Stimulated activated CD8-positive, alpha-beta memory T cell treated with anti-CD3 and anti-CD28 coated beads, Interleukin-7, amount 100 ng/mL, for 48 hours (primary cell): Measurements from ENCODE around the gene MLLT11.
"Not testable (repeated sequence)": the region's sequence is repeated elsewhere in the genome, so short reads cannot be mapped to it uniquely, and the experiment has no call there.

Experiments
- DNase-seq, 2 donors: peaks; one replicate each; pipeline ENCODE4 v3.0.0-alpha.2; 2020; ENCODE audit warnings: low read depth in 1 of 2; ENCODE audit errors: extremely low read depth in 1 of 2

Gene MLLT11

DNA sequence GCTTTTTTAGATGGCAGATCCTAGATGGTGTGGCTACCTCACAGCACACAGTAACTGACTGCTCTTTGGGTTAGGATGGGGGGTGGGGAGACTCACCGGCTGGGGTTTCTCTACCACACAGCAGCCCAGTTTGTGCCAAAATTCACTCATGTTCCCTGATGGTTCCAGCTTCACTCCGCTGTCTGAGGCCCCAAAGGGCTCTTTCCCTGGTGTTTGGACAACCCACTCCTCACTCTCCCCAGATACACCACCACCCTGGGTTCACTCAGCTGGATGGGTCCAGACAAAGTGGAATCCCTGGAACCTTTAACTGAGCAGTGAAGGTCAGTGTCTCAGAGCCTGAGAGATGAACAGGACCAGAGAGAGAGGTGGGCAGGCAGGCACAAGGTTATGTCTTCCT is 4.6 kb upstream of the MLLT11 start:
- no peak for DNase-seq

DNA sequence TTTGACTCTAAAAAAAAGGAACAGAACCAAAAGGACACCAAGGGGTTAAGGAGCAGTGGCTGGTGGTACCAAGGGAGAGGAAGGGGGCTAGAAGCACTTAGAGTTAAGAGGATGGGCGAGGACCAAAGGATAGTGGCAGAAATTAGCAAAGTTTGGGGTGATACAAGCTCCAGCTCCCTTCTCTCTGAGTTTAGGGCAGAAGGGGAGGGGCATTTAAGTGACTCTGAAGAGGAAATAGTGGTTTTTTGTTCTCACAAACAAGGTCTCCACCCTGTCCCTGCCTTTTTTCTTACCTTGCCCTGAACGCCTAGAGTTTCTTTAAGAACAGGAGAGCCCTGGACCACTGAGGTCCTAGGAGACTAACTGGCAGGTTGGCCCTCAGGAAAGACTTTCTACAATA is 4.0 kb upstream of the MLLT11 start:
- no peak for DNase-seq

DNA sequence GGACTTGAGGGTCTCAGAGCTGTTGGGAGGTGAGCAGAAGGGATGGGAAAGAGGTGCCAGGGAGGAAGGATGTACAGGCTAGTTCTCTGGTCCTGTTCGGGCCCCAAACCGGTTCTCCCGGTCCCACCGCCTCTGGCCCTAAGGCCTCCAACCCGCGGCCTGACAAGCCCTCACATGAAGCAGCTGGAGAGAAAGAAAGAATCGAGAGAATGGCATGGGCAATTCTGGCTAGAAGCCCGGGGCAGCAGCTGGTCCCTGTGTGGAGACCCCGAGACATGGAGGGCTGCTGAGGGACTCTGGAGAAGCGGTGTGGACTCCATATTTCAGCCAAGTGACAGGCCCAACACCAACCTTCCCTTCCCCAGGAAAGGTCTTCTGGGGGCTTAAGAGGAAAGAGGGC is 1.5 kb upstream of the MLLT11 start:
- no peak for DNase-seq

DNA sequence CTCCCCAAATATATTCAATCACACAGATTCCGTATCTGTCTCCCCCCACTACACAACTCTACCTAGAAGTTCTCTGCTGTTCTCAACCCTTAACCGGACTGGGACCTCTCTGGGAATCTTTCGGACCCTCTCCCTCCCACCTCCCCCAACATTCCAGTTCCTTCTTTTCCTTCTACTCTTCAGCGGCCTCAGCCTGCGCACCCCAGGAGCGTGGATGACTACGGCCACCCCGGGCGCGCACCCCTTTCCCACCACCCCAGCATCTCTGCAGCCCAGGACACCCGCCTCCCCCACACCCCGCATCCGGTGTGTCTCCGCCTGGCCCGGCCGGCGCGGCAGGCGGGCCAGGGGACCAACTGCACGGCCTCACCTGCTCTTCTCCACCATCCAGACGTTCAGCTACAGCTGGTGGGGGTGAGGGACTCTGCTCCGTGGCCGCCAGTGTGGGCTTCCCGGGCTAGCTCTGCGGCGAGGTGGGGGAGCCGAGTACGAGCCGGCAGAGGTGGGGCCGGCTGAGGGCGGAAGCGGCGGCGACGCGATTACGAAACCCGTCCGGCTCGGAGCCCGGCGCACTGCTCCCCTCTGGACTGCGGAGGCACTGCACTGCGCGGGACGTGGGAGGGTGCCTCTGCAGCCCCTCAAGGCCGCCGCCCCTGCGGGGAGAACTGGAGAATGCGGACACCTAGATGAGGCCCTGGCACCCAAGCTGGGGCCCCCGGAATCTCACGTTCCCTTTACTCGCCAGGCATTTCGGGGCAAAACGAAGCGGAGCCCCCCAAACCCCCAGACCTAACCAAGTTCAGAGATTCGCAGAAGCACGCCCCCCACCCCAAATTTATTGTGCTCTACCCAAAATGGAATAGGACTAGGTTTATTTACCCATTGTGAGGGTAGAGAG is 839 bp upstream of the MLLT11 start, which contains the start of gene CDC42SE1:
TSS of gene CDC42SE1 (minus strand) at position 514 of the 898 bp plus-strand sequence. CDS start 3,892 bp downstream, outside the sequence.
- peak; percentile 77 for DNase-seq

DNA sequence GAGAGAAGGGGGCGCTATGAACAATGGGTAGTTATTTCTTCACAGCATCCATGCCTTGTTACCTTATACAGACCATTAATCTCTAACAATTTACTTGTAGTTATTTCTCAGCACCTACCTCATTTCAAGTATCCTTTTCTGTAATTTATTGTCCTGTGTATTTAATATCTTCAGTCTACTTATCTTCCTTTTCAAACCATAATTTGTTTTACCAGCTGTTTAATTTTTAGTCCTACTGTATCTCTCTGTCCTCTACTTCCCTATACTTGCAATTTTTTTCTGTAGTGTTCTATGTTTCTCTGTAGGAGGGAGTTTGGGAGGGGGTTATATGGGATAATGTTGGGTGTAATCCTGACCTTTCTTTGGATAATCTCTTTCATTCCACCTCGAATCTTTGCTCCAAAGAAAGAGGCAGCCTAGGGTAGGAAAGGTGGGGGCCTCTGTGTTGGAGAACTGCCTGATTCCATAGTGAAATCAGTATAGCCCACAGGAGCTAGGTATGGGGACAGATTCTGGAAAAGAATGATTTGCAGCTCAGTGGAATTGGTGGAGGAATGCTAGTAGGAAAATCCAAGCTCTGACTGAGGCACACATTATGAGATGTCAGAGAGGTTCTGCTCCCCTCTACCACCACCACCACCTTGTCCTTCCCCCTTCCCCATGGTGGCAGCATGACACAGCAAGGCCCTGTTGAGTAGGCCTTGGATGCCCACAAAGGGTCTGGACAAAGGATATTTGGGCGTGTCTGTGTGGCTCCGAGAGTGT is 642 bp downstream of the MLLT11 start:
- no peak for DNase-seq

DNA sequence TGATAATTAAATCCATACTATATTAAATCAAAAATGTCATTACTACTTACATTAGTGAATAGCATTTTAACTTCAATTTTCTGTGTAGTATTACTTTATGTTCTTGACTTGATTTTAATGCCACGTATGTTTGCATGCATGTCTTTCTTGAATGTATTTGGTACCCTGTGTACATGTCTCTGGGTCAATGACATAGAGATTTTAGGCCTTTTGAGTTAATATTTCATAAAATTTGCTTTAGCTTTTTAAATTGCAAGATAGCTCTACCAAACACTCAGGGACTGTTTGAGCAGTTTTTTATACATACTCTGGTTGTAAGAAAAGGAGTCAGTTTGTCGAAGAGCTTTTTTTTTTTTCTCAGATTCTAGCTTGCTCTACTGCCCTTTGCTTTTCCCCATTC is 1.5 kb downstream of the MLLT11 start:
- DNase-seq = no peak

DNA sequence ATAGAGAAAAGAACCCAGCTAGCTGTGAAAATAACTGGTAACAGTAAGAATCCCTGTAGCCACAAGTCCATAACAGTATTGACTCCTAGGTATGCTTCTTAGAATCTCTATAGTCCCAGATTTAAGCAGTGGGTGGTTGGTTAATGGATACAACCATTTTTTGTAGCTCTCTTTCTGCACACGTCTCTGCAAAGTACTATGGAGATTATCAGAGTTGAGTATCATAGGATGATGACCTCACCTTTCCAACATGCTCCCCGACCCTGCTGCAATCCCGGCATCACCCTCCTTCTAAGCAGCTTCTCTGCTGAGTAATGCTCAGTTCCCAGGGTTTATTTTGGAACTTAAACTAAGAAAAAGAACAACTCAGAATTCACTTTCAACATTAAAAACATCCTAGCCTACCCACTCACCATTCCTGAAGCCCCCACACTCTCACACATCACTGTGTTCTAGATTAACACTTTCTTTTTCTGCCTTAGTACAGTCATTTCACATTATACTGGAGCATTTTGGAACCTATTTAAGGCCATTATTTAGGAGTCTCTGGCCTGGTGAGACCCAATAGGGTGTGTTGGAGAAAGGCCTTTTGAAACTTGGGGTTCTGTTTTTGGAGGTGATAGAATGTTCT is 2.7 kb downstream of the MLLT11 start:
- DNase-seq = no peak

DNA sequence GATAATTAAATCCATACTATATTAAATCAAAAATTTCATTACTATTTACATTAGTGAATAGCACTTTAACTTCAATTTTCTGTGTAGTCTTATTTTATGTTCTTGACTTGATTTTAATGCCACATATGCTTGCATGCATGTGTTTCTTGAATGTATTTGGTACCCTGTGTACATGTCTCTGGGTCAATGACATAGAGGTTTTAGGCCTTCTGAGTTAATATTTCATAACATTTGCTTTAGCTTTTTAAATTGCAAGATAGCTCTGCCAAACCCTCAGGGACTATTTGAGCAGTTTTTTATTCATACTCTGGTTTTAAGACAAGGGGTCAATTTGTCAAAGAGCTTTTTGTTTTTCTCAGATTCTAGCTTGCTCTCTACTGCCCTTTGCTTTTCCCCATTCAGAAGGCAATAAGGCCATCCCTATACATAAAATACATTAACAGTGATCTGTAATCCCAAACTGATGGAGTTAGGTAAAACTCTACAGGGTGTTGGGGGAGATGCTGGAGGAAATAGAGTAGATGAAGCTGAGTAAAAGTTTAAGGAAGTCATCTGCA is 5.0 kb downstream of the MLLT11 start:
- DNase-seq = no peak

DNA sequence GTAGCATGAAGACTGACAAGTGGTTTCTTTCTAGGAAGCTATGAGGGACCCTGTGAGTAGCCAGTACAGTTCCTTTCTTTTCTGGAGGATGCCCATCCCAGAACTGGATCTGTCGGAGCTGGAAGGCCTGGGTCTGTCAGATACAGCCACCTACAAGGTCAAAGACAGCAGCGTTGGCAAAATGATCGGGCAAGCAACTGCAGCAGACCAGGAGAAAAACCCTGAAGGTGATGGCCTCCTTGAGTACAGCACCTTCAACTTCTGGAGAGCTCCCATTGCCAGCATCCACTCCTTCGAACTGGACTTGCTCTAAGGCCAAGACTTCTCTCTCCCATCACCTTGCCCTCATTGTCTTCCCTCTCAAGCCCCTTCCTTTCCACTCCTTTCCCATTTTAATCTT is 7.0 kb downstream of the MLLT11 start:
- DNase-seq = no peak

DNA sequence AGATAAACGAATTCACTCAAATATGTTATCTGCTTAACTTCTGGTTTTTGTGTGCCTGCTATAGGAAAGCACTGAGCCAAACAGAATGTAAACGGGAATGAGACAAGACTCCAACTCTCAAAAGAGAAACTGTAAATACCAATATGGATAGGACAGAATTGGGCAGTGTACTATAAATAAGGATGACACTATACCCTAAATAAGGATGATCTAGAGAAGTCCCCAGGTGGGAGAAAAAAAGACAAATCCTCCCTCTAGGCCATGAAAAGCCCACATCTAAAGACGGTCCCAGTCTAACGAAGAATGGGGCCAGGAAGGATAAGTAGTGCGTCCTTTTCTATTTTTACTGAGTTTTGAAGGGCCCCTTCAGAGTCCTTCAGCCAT is 8.9 kb downstream of the MLLT11 start:
- no peak for DNase-seq

DNA sequence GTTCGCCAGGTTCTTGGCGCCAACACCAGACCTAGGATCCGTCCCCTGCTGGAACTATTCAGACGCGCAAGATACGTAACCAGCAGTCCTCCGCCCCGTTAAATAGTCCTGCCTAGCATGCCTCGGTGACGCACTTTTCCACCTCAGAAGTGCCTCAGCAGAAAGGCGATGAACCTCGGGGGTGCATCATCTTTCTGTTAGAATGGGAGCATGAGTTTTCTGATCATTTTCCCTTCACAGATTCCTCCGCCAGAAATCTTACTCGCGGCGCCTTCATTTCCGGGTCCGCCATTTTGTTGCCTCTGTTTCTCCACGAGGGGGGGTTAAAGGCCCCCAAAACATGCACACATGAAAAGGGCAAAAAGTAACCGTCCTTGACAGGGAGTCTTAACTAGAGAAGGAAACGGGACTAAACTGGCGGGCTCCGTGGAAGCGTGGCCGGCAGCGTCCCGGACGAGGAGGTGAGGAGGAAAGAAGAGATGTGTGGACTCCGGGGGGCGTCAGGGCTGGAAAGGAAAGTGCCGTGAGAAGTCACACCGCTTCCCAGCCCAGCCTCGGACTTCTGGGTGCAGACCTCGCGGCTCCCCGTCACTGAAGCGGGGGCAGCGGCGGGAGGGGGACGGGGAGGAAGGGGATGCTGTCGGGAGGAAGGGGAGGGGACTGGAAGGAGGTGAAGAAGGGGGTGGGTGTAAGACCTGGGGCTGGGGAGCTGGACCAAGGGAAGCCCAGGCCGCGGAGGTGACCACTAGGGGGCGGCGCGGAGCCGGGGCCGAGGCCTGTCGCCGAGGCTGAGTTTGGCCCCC is 10.5 kb downstream of the MLLT11 start, which contains the start of gene GABPB2:
TSS of gene GABPB2 (plus strand) at position 288 of the 803 bp plus-strand sequence. CDS start 17,429 bp downstream, outside the sequence.
- peak; percentile 81 to 84 for DNase-seq

DNA sequence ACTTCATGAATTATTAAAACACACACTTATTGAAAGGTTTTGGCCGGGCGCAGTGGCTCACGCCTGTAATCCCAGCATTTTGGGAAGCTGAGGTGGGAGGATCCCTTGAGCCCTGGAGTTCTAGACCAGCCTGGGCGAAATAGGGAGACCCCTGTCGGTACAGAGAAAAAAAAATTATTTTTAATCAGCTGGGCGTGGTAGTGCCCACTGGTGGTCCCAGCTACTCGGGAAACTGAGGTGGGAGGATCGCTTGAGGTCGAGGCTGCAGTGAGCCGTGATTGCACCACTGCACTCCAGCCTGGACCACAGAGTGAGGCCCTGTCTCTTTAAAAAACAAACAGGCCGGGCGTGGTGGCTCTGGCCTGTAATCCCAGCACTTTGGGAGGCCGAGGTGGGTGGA is 12.0 kb downstream of the MLLT11 start:
- no peak for DNase-seq

DNA sequence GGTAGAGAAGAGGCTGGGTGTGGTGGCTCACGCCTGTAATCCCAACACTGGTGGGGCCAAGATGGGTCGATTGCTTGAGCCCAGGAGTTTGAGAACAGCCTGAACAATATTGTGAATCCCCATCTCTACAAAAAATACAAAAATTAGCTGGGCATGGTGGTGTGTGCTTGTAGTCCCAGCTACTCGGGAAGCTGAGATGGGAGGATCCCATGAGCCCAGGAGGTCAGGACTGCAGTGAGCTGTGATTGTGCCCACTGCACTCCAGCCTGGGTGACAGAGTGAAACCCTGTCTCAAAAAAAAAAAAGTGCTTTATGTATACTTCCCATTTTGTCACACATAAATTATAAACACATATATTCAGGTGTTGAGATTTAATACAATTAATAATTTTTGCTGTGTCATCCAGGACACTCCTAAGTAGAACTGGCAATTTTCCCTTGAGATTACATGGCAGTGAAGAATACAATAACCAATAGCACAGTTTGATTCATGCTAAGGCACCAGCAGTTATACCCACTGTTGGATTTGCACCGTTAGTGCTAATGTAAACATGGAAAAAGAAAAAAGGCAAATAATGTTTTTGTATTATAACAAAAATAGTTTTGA is 25.9 kb downstream of the MLLT11 start:
- no peak for DNase-seq

DNA sequence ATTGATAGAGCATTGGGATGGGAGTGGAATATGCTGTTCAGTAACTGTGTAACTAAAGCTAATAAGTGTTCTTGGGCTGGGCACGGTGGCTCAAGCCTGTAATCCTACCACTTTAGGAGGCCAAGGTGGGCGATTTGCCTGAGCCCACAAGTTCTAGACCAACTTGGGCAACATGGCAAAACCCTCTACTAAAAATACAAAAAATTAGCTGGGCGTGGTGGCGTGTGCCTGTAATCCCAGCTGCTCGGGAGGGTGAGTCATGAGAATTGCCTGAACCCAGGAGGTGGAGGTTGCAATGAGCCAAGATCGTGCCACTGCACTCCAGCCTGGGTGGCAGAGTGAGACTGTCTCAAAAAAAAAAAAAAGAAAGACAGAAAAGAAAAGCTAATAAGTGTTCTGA is 37.2 kb downstream of the MLLT11 start:
- not testable (repeated sequence) for DNase-seq

DNA sequence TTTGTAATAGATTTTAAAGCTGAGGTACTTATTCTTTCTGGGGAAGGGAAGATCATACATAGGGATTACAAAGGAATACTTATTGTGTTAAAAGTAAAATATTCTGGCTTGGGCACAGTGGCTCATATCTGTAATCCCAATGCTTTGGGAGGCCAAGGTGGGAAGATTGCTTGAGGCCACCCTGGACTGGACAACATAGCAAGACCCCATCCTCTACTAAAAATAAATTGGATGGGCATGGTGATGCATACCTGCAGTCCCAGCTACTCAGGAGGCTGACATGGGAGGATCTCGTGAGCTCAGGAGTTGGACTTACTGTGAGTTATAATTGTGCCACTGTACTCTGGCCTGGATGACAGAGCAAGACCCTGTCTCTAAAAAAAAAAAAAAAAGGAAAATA is 37.9 kb downstream of the MLLT11 start:
- no peak for DNase-seq

DNA sequence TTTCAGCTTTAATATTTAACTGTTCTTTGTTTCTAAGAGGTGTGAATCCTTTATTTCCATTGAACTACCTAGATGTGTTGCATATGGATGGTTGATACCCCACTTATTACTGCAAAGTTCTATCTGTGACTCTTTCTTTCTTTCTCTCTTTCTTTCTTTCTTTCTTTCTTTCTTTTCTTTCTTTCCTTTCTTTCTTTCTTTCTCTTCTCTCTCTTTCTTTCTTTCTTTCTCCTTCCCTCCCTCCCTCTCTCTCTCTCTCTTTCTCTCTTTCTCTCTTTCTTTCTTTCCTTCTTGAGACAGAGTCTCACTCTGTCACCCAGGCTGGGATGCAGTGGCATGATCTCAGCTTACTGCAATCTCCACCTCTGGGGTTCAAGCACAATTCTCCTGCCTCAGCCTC is 44.4 kb downstream of the MLLT11 start:
- no peak for DNase-seq

DNA sequence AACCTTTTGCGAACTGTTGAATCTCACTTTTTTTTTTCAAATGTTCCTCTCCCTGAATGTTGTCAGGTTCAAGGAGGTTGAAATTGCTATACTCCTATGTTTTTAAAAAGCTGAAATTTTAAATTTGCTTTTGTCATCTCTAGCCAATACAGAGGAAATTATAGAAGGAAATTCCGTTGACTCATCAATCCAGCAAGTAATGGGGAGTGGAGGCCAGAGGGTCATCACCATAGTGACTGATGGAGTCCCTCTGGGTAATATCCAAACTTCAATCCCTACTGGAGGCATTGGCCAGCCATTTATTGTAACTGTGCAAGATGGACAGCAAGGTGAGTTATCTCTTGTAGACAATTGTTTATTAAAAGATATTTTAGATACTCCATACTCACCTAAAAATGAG is 46.7 kb downstream of the MLLT11 start:
- DNase-seq = no peak

DNA sequence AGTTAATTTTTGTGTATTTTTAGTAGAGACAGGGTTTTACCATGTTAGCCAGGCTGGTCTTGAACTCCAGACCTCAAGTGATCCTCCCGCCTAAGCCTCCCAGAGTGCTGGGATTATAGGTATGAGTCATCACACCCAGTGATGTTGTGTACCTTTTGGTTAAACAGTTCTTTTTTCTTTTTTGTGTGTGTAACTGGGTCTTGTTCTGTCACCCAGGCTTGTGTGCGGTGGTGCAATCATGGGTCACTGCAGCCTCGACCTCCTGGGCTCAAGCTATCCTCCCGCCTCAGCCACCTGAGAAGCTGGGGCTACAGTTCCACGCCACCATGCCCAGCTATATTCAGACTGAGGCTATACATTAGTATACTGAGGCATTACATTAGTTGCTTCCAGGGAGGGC is 48.1 kb downstream of the MLLT11 start:
- no peak for DNase-seq

DNA sequence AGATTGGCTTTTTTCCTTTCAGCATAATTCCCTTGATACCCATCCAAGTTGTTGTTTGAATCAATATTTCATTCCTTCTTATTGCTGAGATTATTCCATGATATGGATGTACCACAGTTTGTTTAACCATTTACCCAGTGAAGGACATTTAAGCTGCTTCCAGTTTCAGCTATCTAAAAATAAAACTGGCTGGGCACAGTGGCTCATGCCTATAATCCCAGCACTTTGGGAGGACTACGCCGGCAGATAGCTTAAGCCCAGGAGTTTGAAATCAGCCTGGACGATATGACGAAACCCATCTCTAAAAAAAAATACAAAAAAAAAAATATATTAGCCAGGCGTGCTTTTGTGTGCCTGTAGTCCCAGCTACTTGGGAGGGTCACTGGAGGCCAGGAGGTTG is 53.7 kb downstream of the MLLT11 start:
- DNase-seq = no peak
